Caki2 (cell line): ENCODE data around the gene HDGFL3. TPM values are rescaled to one million over a fixed set of nuclear protein-coding genes. Genes with fewer than 3 reads are reported as not detected.
"Not testable (repeated sequence)": the region's sequence is repeated elsewhere in the genome, so short reads cannot be mapped to it uniquely, and the experiment has no call there.

Experiments used
- DNase-seq: peaks from one replicate; pipeline ENCODE4 v3.0.0-alpha.2; 2015; ENCODE audit warnings: low read depth
- in situ Hi-C: cut with HindIII; loops from 2 replicates; pipeline ENCODE4 v1.10.0; 2016; ENCODE audit warnings: low sequenced_read_pairs, low pct_unique_long_range_greater_than_20kb, mixed read lengths
- total RNA-seq: library from RNA; depleted of rRNA; stranded (reverse); fragments of >200 nt; shearing (Covaris generic); gene quantifications from 2 replicates; pipeline ENCODE4 v1.2.3, GENCODE V29; 2014; ENCODE audit warnings: low replicate concordance; rRNA removed

HDGFL3 gene
- 23.9 and 68.1 TPM in 2 replicates for total RNA-seq

GRCh38 chr15:83207660-83208366 lies at the start of gene HDGFL3:
Gene HDGFL3, minus strand, starts transcription at chr15:83207823. Its CDS starts 409 bp downstream, at chr15:83207414.
- DNase-seq = peak; percentile 40
- in situ Hi-C loops = no loop called here

- in situ Hi-C loops = no loop called here
- DNase-seq = no peak
Measured at GRCh38 chr15:83250781-83251180, 43.2 kb upstream of the HDGFL3 start.

- no peak for DNase-seq
- in situ Hi-C loops = no loop called here
Measured at GRCh38 chr15:83249030-83249343, 41.4 kb upstream of the HDGFL3 start.

- in situ Hi-C loops = no loop called here
- DNase-seq = peak; percentile 54
Measured at GRCh38 chr15:83248151-83249029, 40.8 kb upstream of the HDGFL3 start.

- DNase-seq = peak; percentile 84
Measured at GRCh38 chr15:83243634-83244033, 36.0 kb upstream of the HDGFL3 start.

DNA sequence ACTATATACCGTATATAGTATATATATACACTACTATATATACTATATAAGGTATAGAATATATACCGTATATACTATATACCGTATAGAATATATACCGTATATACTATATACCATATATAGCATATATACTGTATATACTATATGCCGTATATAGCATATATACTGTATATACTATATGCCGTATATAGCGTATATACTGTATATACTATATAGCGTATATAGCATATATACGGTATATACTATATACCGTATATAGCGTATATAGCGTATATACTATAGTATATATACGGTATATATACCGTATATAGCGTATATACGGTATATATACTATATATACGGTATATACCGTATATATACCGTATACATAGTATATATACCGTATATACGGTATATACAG lies 22.6 kb upstream of the HDGFL3 start:
- DNase-seq = no peak
- in situ Hi-C loops = no loop called here

More at GRCh38 chr15:83243634-83244033, 36.0 kb upstream of the HDGFL3 start:
- in situ Hi-C loops = no loop called here

DNA sequence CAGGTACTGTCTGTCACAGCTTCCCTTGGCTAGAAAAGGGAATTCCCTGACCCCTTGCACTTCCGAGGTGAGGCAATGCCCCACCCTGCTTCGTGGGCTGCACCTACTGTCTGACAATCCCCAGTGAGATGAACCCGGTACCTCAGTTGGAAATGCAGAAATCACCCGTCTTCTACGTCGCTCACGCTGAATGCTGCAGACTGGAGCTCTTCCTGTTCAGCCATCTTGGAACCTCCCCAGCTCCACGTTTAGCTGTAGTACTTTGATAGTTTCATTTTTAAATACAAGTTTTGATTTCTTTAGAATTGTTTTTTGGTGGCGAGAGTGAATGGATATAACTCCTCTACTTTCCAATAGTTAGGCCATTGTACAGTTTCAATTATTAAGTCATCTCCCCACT lies 17.8 kb upstream of the HDGFL3 start:
- in situ Hi-C loops = no loop called here
- DNase-seq = no peak

- DNase-seq, in situ Hi-C loops: not testable (repeated sequence)
Measured at GRCh38 chr15:83221781-83222180, 14.2 kb upstream of the HDGFL3 start.

DNA sequence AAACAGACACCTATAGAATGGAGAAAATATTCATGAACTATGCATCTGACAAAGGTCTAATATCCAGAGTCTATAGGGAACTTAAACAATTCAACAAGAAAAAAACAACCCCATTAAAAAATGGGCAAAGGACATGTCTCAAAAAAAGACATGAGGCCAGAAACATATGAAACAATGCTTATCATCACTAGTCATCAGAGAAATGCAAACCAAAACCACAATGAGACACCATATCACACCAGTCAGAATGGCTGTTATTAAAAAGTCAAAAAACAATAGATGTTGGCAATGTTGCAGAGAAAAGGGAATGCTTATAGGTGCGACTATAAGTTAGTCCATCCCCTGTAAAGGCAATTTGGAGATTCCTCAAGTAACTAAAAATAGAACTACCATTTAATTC lies 11.4 kb upstream of the HDGFL3 start:
- DNase-seq = no peak

GRCh38 chr15:83215306-83215705 lies 7.7 kb upstream of the HDGFL3 start:
- in situ Hi-C loops = no loop called here
- no peak for DNase-seq

More for the DNA sequence above, 11.4 kb upstream of the HDGFL3 start:
- in situ Hi-C loops = no loop called here

DNA sequence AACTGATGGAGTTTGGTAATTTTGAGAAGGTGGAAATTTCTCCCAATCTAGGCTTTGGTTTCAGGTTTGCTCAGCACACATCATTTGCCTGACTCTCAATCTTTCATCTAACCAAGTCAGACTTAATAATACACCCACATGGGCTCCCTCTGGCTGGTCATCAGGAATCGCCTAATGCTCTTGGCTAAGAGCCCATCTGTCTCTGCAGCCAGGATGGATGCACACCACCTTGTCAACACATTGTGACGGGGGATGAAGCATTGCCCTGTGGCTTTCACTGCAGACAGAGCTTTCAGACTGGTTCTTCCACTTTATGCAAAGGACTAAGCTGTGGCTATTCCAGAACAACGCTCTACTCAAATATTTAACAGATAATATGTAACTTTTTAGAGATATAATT lies 3.0 kb upstream of the HDGFL3 start:
- in situ Hi-C loops = no loop called here
- peak; percentile 64 for DNase-seq

DNA sequence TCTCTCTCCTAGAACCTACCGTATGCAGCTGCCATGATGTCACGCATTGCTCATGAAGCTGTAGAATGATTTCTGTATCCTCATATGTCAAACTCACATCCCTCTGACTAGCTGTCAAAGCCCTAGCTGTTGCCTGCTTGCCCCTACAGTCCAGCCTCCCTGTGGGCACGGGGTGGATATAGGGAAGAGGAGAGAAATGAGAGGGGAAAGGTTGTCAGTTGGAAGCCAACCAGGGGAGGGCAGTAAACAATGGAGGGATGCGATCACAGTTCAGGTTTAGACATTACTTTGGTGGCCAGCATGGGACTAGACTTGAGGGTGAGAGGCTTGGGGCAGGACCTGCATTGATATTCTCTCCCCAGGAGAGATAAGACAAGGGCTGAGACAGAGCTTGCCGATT lies 1.7 kb upstream of the HDGFL3 start:
- DNase-seq = no peak

DNA sequence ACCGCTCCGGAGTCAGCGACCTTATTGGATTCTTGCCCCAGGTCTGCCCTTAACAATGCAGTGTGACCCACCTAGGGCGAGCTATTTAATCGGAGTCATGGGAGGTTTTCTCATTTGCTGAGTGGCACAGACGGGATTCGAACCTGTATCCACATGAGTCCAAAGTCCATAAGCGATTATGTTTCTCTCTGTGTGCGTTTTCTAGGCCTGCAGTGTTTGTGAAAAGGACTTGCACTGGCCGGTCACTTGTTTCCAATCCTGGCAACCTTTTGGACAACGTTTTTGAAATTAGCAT lies 691 bp upstream of the HDGFL3 start:
- no peak for DNase-seq
- in situ Hi-C loops = no loop called here

More for the DNA sequence above, 1.7 kb upstream of the HDGFL3 start:
- in situ Hi-C loops = no loop called here

DNA sequence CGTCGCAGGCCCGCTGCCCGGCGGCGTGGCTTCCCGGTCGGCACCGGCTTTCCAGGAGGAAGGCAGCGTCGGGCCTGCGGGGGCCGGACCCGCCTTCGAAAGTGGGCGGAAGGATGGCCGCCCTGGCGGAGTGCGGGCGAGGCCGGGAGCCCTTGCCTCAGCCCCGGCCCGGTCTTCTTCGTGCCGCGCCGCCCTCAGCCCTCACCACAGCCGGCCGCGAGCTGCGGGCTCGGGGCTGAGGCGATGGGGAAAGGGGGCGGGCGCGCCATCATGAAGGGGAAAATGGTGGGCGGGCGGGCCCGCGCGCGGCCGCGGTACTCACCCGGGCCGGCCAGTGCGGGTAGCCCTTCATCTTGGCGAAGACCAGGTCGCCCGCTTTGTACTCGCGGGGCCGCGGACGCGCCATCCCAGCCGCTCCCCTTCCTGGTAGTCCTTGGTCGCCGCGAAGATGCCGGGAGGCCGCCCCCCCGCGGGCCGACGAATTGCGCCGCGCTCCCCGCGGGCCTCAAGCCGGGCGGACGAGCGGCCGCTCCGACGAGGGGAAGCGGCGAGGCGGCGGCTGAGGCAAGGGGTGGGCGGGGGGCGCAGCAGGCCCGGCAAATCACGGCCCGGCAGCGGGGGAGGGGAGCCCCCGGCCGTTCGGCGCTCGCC lies 489 bp downstream of the HDGFL3 start:
- no peak for DNase-seq
- in situ Hi-C loops = no loop called here

GRCh38 chr15:83206526-83207008 lies 1.1 kb downstream of the HDGFL3 start:
- in situ Hi-C loops = no loop called here
- DNase-seq = no peak

GRCh38 chr15:83205725-83206324 lies 1.8 kb downstream of the HDGFL3 start:
- in situ Hi-C loops = no loop called here
- DNase-seq = peak; percentile 64

- peak; percentile 33 for DNase-seq
- in situ Hi-C loops = no loop called here
Measured at GRCh38 chr15:83204697-83205096, 2.9 kb downstream of the HDGFL3 start.

DNA sequence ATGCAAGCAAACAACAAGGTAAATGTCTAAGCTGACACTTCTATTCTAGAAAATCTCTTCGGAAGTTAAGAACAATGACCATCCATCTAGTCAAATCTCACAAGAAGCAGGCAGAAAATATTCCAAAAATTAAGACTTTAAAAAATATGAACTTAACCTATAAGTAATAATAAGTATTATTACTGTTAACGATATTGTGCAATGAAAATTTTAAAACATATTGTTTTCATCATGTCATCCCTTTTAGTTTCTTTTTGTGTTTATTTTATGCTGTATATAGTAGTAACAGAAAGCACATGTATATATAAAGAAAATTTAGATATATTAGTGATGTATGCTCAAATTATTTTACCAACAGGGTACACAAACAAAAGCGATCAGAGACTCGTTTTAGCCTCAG lies 4.1 kb downstream of the HDGFL3 start:
- in situ Hi-C loops = no loop called here
- no peak for DNase-seq

GRCh38 chr15:83200589-83200988 lies 7.0 kb downstream of the HDGFL3 start:
- no peak for DNase-seq
- in situ Hi-C loops = no loop called here
